Cerebellar nuclear complex (tissue), 1 donor: Measurements from ENCODE around the gene RAB11FIP4.
A peak's percentile ranks its signal among the peaks of the same experiment; 100 is the strongest.

ENCODE experiments used
- DNase-seq, 2 experiments: peaks; one replicate each; lab custom pipeline; 2025; lab: John Stamatoyannopoulos, UW

RAB11FIP4 gene

DNA sequence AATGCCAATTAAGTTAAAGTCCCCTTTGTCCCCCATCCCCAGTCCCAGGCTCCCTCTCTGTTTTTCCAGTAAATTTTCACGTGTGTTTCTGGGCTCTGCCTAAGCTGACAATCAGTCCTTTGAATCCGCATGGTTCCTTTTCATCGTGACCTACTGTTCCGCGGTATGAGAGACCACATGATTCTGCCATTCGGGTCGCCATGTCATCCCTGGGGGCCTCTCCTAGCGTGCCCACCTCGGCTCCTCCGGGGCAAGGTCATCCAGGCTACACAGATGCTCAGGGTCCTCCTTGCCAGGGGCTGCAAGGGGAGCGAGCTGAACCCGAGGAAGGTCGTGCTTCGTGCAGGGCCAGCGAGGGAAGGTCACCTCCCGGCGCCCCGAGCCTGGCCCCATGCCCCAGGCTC lies 157.6 kb downstream of the RAB11FIP4 start:
- no peak for DNase-seq

DNA sequence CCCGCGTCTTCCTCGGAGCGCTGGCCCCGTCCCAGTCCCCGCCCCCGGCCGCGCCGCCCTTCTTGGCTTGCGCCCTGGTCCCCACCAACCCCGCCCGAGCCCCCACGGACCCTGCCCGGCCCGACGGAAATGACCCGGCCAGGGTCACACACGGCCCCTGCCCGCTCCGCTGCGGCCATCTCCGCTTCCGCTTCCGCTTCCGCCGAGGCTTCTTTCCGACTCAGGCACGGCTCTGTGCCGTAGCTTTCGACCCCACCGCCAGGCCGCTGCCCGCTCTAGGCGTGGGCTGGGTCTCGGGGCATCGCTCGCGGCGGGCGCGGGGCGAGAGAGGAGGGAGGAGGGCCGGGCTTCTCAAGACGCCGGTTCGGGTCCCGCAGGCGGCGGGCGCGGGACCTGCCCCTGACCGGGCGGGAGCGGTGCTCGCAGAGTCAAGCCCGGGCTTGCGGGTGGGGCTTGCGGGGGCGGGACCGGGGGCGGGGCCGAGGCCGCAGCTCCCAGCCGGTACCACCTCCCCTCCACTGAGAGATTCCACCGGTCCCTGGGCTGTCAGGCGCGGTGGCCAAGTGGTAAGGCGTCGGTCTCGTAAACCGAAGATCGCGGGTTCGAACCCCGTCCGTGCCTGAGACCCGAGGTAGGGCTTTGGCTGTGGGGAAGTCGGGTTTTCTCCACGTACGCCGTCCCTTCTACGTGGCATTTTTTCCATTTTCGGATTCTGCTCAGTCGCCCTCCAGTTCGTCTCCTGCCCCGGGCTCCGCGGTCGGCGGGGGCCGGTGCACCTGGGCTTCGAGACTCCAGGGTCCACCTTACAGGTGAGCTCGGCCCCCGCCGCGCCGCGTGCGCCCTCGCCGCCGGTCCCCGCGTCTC lies 158.3 kb downstream of the RAB11FIP4 start:
- peak; percentile 50 to 88 for DNase-seq

DNA sequence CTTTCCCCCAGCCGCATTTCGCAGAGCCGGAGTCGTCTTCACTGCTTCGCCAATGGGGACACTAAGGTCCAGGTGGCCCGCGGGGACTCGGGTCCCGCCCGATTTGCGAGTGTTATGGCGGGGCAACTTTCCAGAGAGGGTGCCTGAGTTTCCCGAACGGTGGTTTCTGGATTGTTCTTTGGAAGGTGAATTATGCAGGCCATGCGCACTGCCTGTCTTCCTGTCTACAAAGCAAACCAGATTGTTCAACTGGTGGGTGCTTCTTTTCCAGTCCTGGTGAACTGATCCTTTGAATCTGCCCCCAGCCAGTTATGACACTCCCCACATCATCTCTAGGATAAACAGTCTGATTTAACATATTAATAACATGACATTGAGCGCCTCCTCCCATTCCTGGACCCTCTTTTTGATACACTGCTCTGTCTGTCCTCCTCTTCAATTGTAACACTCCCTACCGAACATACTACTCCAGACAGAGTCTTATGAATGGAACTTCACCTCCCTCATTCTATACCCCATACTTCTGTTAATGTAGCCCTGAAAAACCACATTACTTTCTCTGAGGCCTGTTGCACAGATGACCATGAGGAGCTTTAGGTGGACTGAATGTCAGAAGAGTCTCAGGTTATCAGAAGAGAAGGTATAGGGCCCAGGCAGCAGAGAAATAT lies 159.0 kb downstream of the RAB11FIP4 start:
- DNase-seq, result no peak

DNA sequence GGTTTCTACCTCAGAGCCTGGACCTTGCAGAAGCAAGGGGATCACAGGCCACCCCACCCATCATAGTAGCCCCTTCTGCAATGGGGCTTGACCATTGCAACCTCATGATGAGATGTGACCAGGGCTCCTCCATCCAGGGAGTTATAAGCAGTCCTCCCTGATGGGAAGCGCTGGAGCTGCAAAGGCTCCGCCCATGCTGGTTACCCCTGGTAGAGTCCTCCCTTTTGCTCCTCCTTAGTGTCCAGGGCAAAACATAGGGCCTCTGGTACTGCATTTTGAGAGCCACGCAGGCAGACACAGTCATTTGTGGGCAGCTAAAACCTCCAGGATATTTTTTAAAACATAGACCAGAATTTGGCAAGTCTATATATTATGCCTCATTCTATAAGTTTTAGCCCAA lies 161.1 kb downstream of the RAB11FIP4 start:
- DNase-seq, result no peak

DNA sequence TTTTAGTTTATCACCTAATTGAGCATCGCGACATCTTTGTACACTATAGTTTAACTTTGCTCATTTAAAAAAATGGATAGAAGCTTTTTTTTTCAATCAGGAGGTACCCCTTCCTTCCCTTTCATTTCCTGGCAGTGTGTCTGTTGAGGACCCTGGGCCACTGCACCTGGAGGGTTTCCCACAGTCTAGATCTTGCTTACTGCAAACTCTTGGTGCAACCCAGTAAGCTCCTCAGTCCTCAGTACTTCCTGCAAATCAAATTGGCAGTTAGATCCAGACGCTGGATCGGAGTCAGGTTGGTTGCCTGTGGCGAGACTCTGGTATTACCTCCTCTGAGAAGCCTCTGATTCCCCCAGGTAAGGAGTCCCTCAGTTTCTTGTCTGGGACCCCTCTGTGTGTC lies 162.0 kb downstream of the RAB11FIP4 start:
- DNase-seq, result no peak

DNA sequence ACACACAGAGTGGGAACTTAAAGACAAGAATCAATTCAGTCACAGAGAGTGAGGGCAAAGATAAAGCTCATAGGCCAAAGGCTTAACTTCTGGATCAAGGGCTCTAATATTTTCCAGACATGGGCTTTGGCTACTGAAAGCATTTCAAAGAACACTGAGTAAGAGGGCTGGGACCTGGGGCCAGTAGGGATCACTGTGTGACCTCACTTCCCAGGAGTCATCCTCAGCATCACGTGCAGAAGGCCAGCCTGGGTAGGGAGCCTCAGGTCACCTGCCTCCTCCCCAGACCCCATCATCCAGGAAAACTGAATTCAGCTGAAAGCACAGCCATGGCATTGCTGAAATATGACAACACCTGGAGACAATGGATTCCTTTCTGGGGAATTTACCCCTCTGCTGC lies 163.5 kb downstream of the RAB11FIP4 start:
- no peak for DNase-seq

DNA sequence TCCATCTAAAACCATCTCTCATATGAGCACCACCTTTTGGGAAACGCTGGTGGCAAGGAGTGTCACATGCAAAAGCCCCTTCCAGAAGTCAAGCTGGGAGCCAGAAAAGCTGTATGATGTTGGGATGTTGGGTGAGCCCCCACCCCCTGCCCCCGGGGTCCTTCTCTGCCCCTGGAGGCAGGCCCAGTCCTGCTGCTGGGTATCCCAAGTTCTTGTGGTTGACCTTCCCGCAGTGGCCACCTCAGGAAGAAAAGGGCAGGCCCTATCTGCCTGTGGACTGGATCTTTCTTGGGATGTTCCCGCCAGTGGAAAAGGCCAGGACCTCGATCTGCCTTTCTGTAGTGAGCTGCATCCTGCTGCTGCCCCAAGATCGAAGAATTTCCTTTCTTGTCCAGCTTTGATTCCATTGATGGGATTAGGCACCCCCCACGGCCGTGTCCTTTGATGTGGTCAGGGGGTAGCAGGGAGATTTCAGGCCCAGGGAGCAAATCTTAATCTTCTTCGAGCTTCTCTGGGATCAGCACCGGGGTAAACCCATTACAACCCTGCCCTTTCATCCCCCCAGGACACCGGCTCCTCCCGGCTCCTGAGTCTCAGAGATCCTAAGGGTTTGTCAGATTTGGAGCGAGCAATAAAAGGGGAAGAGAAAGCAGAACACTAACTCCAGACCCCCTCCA lies 165.6 kb downstream of the RAB11FIP4 start:
- DNase-seq, result no peak

DNA sequence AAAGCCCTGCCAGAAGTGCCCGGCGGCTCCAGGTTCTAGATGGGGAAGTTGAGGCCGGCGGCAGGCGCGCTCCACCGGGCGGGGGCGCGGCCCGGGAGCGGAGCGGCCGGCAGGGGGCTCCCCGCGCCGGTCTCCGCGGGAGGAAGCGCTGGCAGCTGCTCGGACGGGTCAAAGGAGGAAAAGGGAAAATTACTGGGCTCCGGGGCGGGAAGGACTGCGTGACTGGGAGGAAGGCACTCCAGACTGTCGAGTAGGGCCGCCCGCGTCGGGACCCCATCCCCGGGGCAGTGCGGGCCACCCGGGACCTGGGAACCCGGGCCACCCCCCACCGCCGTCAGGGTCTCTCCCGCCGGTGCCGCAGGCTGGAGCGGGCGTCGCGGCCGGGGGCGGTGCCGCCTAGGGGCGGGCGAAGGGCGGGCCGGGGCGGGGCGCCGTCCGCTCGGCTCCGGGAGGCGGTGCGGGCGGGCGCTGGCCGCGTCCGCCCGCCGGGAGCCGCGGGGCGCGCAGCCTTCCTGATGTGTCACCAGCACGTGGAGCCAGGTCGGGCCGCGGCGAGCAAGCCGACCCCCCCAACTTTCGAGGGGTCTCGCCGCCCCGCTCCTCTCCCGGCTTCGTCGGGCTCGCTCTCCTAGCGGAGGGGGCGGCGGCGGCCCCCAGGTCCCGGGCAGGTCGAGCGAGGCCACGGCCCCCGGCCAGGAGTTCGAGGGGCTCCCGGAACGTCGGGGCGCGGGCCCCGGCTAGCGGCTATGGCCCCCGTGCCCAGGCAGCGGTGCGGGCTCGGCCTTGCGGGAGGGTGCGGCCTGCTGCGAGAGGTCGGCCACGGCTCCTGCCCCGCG lies 167.5 kb downstream of the RAB11FIP4 start:
- DNase-seq, result peak in 1 of 2 experiments; percentile 40

DNA sequence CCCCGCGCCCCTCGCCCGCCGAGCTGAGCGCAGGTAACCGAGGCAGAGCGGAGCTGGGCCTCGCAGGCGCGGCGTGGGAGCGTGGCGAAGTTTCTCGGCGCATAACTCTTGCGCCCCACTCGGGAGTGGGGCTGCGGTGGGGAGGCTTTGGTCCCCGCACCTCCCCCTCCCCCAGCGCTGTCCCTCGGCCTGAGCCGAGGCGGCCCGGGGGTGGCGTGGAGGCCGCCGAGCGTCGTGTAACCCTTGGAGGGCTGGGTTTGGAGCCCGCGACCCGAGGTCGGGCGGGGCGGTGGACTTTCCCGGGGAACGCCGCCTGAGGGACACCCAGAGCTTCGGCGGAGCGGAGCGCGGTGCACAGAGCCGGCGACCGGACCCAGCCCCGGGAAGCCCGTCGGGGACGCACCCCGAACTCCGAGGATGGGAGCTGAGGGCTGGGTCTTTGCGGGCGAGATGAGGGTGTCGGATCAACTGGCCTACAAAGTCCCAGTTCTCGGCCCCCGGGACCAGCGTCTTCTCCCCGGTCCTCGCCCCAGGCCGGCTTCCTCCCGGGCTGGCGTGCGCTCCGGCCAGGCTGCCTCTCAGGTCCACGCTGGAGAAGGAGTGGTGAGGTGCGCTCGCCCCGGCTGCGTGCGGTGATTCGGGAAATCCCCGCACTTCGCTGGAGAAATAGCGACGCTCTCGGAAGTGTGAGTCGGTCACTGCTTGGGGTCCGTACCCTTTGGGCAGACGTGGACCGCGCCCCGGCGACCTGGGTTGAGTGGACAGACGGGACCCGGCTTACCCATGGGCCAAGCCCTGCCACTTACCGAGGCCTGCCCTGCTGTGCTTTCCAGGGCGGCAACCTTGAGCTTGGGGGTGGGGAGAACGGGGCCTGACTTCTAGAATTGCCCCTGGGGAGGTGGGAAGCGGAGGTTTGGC lies 168.4 kb downstream of the RAB11FIP4 start:
- no peak for DNase-seq

DNA sequence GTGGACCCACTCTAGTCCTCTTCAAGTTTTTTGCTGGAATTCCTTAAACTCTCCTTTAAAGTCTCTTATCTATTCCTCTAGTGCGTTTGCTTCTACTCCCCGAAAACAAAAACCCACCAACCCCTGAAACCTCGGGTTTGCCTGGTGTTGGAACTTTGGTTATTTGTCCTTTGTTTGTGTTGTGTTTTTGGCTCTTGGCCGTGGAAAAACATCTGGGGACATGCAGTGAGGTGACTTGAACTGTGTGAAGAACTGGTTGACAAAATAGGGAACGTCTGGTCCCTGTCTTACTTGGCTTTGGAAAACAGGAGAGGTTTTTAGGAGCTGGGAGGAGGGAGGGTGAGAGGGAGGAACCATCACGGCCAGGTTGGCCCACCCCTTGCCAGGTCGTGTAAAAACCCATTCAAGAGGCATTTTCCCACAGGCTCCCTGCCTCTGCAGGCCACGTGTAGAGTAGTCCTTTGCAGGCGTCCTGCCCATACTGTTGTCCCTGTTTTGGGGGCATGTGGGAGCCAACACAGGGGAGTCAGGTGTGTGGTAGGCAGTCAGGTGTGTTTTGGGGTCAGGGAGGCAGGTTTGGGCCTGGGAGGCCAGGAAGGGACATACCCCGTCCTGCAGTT lies 169.3 kb downstream of the RAB11FIP4 start:
- DNase-seq, result no peak

DNA sequence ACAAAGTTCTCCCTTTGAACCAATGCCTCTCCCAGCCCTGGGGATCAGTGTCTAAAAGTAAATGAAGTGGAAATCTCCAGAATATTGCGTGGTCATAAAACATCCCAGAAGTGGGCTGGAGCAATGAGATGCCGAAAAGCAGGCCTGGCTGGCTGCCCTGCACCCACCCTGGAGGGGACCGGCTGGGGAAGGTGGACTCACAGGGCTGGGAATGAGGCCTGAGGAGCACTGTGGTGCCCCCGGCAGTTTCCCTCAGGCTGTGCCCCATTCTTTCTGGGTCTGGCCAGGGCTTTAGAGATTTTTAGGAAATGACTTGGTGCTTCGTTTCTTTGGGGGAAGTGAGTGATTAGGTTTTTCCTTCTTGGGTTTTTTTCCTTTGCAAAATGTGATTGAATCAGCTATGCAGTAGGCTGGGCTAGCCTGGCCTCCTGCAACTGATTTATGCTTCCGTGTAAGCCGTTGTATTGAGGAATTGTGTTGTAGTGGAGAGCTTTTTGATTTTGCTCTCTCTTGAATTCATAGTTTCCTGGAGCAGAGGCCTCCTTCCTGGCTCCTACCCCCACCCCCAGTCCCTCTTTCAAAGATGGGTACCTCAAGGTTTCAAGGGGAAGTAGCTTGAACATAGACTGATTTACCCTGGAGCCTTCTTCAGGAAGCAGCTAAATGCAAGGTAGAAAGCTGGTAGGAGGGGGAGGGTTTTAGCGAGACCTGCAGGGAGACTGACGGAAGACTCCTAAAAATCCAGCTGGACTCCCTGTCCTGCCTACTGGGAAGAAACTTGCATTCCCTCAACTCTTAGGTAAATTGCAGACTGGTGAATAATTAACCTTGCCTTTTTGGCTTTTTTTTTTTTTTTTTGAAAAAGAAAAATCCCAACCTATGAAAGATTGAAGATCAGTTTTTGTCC lies 170.2 kb downstream of the RAB11FIP4 start:
- DNase-seq, result no peak

DNA sequence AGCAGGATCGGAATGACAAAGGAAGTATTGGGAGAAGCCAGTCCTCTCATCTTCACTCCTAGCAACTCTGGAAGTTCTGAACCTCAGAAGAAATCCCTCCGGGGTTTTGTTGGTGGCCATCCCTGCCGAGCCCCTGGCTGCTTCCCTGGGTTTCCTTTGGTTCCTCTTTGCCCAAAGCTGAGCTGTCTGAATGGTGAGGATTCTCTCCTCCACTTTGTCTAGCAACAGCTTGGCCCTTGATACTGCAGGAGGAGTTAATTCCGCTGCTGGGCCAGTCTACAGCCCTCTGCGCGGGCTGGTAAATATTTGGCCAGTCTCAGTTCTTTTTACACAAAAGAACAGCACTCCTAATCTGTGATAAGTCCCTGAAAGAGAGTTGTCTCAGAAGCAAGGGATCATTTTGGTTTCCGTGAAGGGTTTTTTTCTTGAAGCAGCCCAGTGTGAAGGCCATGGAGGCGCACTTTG lies 170.9 kb downstream of the RAB11FIP4 start:
- DNase-seq, result no peak

DNA sequence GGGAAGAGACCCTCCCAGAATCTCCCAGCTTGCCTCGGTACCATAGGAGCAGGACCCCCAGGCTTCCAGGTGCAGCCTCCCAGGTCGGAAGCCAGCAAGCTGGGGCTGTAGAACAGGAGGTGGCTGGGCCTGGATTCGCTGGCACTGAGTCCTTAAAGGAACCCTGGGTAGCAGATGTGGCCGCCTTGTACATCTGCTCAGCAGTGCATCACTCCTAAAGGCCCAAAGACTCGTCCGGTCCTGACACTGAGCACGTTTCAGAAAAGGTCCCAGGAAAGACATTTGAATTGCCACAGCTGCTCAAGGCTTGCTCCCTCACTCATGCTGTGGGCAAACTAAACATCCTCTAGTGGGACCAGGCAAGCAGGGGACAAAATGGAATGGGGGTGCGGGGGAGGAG lies 172.8 kb downstream of the RAB11FIP4 start:
- DNase-seq, result no peak

DNA sequence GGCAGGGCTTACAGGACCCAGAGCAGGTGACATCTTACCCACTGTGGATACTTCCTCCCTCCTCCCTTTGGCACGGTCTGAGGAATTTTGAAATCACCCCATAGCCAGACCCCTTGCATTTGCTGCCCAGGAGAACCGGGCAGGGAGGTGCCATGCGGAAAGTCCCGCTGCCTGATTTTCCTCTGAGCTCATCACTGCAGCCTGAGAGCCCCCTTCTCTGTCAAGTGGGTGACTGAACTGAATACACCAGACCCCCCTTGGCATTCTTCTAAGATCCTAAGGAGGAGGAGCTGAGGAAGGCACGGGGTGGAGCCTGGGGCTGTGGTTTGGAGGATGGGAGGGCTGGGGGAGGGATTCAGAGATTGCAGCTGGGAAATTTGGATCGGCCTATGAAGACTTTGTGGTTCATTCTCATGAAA lies 173.4 kb downstream of the RAB11FIP4 start:
- DNase-seq, result no peak

DNA sequence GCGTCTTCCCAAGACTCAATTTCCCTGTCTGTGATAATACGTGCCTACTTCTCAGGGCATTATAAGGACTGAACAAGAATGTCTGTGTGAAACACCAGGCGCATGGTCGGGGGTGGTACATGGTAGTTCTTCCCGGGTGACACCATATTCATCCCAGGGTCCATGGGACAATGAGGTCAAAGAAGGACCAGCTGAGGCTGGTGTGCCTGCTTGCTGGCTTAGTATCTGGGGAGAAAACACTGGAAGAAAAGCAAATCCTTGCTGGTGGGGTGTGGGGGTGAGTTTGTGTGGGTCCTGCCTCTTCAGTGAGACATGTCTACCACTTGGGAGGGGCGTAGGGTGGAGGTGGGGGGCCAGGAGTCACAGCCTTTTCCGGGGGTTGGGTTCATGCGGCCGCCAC lies 174.2 kb downstream of the RAB11FIP4 start:
- DNase-seq, result no peak

DNA sequence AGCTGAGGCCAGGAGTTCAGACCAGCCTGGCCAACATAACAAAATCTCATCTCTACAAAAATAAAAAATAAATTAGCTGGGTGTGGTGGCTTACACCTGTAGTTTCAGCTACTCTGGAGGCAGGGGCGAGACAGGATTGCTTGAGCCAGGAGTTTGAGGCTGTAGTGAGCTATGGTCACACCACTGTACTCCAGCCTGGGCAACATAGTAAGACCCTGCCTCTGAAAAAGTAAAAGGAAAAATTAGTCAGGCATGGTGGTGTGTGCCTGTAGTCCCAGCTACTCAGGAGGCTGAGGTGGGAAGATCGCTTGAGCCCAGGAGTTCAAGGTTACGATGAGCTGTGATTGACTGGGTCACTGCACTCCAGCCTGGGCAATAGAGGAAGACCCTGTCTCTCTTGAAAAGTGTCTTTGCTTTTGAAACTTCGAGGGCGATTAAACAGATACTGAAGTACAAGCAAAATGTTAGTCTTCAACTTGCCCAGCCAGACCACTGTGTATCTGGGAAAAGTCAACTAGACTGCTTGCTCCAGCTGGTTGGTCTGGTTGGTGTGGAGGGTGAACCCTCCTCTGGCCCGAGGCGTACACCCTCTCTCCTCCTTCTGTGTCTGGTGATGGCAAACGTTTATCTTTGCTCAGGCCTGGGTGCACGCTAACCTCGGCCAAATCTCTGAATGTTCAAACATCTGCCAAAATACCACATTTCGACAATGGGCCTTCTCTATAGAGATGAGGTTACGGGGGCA lies 174.9 kb downstream of the RAB11FIP4 start:
- DNase-seq, result no peak

DNA sequence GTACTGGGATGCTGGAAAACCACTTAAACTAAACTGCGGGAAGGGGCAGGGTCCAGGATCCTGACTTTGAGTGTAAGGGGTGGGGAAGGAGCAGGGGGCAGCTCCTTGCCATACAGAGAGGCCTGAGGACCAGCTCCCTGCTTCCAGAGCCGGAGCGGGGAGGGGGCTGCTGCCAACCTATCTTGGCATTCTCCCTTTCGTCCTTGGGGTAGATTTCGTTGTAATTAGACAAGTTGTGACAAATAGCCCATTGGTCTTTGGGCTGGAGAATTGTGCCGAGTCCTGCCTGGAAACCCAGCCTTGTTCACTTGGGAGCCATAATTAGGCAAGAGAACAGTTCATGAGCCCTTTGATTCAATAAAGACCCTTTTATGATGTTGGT lies 175.5 kb downstream of the RAB11FIP4 start:
- DNase-seq, result no peak

DNA sequence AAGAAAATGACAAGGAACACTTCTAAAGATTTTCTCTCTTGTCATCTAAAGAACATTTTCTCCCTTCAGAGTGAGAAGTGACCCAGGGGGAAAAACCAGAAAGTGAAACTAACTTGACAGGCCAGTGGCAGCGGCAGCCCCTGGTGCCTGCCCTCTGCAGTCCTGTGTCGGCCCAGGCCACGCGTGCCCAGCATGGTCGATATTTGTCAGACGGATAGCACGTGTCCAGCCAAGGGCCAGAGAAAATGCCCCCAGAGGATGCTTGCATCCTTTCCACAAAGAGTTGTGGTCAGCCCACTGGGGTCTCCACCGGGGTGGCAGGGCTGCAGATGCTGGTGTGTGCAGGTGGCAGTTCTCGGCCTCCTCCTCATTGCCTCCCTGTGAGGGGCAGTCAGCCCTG lies 176.6 kb downstream of the RAB11FIP4 start:
- no peak for DNase-seq

DNA sequence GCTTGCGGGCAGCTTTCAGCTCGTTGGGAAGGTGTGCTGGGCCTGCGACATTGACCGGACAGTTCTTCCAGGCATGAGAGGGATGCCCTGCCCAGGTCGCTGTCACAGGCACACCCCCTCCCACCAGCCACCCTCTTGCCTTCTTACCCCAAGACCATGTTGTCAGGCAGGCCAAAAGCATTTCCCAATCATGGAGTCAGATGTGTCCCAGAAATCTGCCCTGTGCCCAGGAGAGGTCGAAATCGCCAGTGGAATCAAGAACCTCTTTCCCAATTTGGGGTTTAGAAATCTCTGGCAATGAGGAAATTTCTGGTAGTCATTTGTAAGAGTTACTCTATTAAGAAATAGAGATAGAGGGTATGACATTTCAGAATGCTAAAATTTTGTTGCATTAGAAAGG lies 177.1 kb downstream of the RAB11FIP4 start:
- no peak for DNase-seq
